ENCODE measurements around the gene EXOG. TPM values are rescaled to one million over a fixed set of nuclear protein-coding genes. Genes with fewer than 3 reads are reported as not detected.

EXOG gene
- polyA plus RNA-seq, 1 donor from 2014 or later, result 45.6 TPM

DNA sequence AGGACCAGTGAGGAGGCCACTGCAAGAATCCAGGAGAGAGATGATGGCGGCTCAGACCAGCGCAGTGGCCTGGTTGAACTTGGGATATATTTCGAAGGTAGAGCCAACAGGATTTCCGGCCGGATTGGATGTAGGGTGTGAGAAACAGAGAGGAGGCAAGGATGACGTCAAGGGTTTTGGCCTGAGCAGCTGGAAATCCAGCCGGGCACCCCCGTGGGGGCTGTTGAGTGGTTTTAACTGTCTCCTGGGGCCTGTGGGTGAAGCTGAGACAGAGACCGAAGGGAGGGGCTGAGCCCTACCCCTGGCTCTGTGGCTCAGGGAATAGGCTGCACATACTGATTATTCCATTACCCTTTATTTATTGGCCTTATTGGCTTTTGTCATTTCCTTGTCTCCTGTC is 45.7 kb downstream of the EXOG start:
- Histone ChIP-seq H3K4me2 (ENCODE audit: low read length) (no peak overlapping the region), H3K4me3 (ENCODE audit: low read length) (no peak overlapping the region), H3K27me3 (ENCODE audit: insufficient read depth, low read depth, low read length) (no peaks in the 10 kb centered on the region), H2AFZ (ENCODE audit: low read depth, low read length) (no peak overlapping the region), H4K20me1 (ENCODE audit: insufficient read depth) (no peaks in the 10 kb centered on the region), H3K27ac (ENCODE audit: low read length) (no peak overlapping the region), H3F3A (ENCODE audit: insufficient read depth, low read length, poor library complexity, severe bottlenecking) (no peaks in the 10 kb centered on the region), H3K79me2 (replicated peaks; ENCODE audit: insufficient read depth, low read length) (no peaks in the 10 kb centered on the region), H3K9ac (ENCODE audit: low read length) (no peak overlapping the region), H3K9me2 (ENCODE audit: insufficient read depth, low read length) (no peaks in the 10 kb centered on the region), H3K9me3 (ENCODE audit: low read length) (no peaks in the 10 kb centered on the region), H3K36me3 (ENCODE audit: insufficient read depth, low read length) (no peaks in the 10 kb centered on the region)
- TF ChIP-seq POLR2AphosphoS5 (IDR thresholded peaks at IDR 0.05), result no peak
- no peak for TF ChIP-seq RAD21 (conservative IDR thresholded peaks at IDR 0.05)
- no peak for TF ChIP-seq SMC3 (conservative IDR thresholded peaks at IDR 0.05; ENCODE audit: poor library complexity)
- no peak for TF ChIP-seq EP300 (conservative IDR thresholded peaks at IDR 0.05; ENCODE audit: poor library complexity, severe bottlenecking)

DNA sequence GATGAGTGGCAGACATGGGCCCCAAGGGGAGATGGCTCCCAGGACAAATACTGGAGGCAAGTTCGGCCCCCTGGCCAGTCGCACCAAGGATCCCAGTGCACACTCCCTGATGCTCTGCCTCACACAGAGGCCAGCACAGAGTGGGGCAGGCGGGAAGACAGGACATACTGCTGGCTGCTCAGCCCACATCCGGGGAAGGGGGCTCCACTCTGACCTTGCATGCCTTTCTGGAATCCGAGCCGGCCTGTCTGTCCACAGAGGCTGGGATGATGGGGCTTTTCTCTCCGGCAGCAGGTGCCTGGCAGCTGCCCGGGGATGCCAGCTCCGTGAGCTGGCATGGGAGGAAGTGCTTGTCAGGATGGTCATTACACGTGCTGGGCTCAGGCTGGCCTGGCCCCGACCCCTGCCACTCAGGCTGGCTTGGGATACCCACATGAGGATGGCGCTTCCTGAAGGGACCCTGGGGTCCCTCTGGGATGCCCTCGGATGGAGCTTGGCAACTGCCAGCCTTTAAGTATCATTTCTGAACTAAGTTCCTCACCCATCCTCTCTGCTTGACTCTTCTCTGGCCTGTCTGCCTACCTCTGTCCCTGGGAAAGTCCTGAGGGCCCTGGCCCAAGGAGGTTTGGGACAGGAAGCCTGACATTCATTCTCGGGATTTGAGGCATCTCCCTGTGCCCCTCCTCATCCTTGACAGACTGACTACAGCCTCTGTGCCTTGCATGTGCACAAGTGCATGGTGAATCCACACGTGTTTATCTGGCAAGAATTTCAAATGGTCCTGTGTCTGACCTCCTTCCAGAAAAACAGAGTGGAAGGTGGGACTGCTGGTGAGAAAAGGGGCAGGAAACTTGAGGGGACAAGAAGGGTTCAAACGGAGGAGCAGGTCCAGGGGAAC is 46.5 kb downstream of the EXOG start:
- Histone ChIP-seq H3K9me2 (ENCODE audit: insufficient read depth, low read length) (no peaks in the 10 kb centered on the region), H3K79me2 (replicated peaks; ENCODE audit: insufficient read depth, low read length) (no peaks in the 10 kb centered on the region), H3K36me3 (ENCODE audit: insufficient read depth, low read length) (no peaks in the 10 kb centered on the region), H3F3A (ENCODE audit: insufficient read depth, low read length, poor library complexity, severe bottlenecking) (no peaks in the 10 kb centered on the region), H3K4me3 (ENCODE audit: low read length) (no peak overlapping the region), H3K4me2 (ENCODE audit: low read length) (no peak overlapping the region), H3K9ac (ENCODE audit: low read length) (no peak overlapping the region), H3K9me3 (ENCODE audit: low read length) (no peaks in the 10 kb centered on the region), H3K27me3 (ENCODE audit: insufficient read depth, low read depth, low read length) (no peaks in the 10 kb centered on the region), H4K20me1 (ENCODE audit: insufficient read depth) (no peaks in the 10 kb centered on the region), H2AFZ (ENCODE audit: low read depth, low read length) (no peak overlapping the region), H3K27ac (ENCODE audit: low read length) (no peak overlapping the region)
- TF ChIP-seq POLR2AphosphoS5 (IDR thresholded peaks at IDR 0.05) (no peak), SMC3 (conservative IDR thresholded peaks at IDR 0.05; ENCODE audit: poor library complexity) (no peak), EP300 (conservative IDR thresholded peaks at IDR 0.05; ENCODE audit: poor library complexity, severe bottlenecking) (no peak)

DNA sequence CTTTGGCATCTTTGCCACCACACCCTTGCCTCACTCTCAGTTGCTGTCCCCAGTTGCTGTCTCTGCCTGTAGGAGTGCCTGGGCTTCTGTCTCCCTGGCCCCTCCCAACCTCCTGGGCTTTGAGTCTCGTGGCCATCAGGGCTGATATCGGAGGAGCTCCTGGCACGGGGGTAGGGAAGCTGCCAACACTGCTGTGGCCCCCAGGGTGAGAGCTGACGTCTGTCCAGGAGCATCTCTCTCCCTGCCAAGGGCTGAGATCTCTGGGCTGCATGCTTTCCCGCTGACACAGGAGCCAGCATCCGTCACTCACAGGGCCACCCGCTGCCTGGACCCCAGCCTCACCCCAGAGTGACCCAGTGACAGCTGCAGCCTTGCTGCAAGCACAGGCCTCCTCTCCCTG is 47.4 kb downstream of the EXOG start:
- Histone ChIP-seq H3K79me2 (replicated peaks; ENCODE audit: insufficient read depth, low read length) (no peaks in the 10 kb centered on the region), H3K9ac (ENCODE audit: low read length) (no peak overlapping the region), H3K27me3 (ENCODE audit: insufficient read depth, low read depth, low read length) (no peaks in the 10 kb centered on the region), H3F3A (ENCODE audit: insufficient read depth, low read length, poor library complexity, severe bottlenecking) (no peaks in the 10 kb centered on the region), H3K9me3 (ENCODE audit: low read length) (no peaks in the 10 kb centered on the region), H3K27ac (ENCODE audit: low read length) (no peak overlapping the region), H4K20me1 (ENCODE audit: insufficient read depth) (no peaks in the 10 kb centered on the region), H3K36me3 (ENCODE audit: insufficient read depth, low read length) (no peaks in the 10 kb centered on the region), H2AFZ (ENCODE audit: low read depth, low read length) (no peak overlapping the region), H3K4me3 (ENCODE audit: low read length) (no peak overlapping the region), H3K4me2 (ENCODE audit: low read length) (no peak overlapping the region), H3K9me2 (ENCODE audit: insufficient read depth, low read length) (no peaks in the 10 kb centered on the region)
- no peak for TF ChIP-seq RAD21 (conservative IDR thresholded peaks at IDR 0.05)
- no peak for TF ChIP-seq EZH2 (IDR thresholded peaks at IDR 0.05; ENCODE audit: borderline replicate concordance, insufficient read depth, low read length, poor library complexity, severe bottlenecking)
- TF ChIP-seq SMC3 (conservative IDR thresholded peaks at IDR 0.05; ENCODE audit: poor library complexity), result no peak
- no peak for TF ChIP-seq MXI1 (conservative IDR thresholded peaks at IDR 0.05; ENCODE audit: poor library complexity, severe bottlenecking)
- TF ChIP-seq POLR2AphosphoS5 (IDR thresholded peaks at IDR 0.05), result no peak

DNA sequence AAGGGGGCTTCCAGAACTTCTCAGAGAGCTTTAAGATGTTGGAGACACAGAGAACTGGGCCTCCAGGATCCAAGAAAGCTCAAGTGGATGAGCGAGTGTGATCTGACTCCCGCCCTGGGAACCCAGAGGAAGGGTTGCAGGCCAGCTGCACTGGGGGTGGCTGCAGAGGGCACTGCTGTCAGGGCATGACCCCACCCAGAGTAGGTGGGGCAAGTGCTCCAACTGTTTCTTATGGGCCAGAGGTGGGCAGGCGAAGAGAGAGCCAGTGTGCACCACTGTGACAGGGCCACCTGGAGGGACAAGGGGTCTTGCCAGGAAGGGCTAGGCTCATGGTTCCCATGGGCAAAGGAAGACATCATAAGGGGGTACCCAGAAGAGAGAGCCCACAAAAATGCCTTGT is 48.8 kb downstream of the EXOG start:
- Histone ChIP-seq H3K36me3 (ENCODE audit: insufficient read depth, low read length) (no peaks in the 10 kb centered on the region), H3K9me2 (ENCODE audit: insufficient read depth, low read length) (no peaks in the 10 kb centered on the region), H3K4me2 (ENCODE audit: low read length) (no peak overlapping the region)

More for the DNA sequence above, 48.8 kb downstream of the EXOG start:
- Histone ChIP-seq H3K27me3 (ENCODE audit: insufficient read depth, low read depth, low read length) (no peaks in the 10 kb centered on the region), H2AFZ (ENCODE audit: low read depth, low read length) (no peak overlapping the region), H3K4me3 (ENCODE audit: low read length) (no peak overlapping the region), H3K79me2 (replicated peaks; ENCODE audit: insufficient read depth, low read length) (no peaks in the 10 kb centered on the region), H3K9me3 (ENCODE audit: low read length) (no peaks in the 10 kb centered on the region), H3K9ac (ENCODE audit: low read length) (no peak overlapping the region), H3F3A (ENCODE audit: insufficient read depth, low read length, poor library complexity, severe bottlenecking) (no peaks in the 10 kb centered on the region), H4K20me1 (ENCODE audit: insufficient read depth) (no peaks in the 10 kb centered on the region), H3K27ac (ENCODE audit: low read length) (no peak overlapping the region)
- TF ChIP-seq, protein P1, sequence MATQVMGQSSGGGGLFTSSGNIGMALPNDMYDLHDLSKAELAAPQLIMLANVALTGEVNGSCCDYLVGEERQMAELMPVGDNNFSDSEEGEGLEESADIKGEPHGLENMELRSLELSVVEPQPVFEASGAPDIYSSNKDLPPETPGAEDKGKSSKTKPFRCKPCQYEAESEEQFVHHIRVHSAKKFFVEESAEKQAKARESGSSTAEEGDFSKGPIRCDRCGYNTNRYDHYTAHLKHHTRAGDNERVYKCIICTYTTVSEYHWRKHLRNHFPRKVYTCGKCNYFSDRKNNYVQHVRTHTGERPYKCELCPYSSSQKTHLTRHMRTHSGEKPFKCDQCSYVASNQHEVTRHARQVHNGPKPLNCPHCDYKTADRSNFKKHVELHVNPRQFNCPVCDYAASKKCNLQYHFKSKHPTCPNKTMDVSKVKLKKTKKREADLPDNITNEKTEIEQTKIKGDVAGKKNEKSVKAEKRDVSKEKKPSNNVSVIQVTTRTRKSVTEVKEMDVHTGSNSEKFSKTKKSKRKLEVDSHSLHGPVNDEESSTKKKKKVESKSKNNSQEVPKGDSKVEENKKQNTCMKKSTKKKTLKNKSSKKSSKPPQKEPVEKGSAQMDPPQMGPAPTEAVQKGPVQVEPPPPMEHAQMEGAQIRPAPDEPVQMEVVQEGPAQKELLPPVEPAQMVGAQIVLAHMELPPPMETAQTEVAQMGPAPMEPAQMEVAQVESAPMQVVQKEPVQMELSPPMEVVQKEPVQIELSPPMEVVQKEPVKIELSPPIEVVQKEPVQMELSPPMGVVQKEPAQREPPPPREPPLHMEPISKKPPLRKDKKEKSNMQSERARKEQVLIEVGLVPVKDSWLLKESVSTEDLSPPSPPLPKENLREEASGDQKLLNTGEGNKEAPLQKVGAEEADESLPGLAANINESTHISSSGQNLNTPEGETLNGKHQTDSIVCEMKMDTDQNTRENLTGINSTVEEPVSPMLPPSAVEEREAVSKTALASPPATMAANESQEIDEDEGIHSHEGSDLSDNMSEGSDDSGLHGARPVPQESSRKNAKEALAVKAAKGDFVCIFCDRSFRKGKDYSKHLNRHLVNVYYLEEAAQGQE (IDR thresholded peaks at IDR 0.05; ENCODE audit: borderline replicate concordance), result no peak
- TF ChIP-seq RAD21 (conservative IDR thresholded peaks at IDR 0.05), result no peak
- TF ChIP-seq, protein P2, sequence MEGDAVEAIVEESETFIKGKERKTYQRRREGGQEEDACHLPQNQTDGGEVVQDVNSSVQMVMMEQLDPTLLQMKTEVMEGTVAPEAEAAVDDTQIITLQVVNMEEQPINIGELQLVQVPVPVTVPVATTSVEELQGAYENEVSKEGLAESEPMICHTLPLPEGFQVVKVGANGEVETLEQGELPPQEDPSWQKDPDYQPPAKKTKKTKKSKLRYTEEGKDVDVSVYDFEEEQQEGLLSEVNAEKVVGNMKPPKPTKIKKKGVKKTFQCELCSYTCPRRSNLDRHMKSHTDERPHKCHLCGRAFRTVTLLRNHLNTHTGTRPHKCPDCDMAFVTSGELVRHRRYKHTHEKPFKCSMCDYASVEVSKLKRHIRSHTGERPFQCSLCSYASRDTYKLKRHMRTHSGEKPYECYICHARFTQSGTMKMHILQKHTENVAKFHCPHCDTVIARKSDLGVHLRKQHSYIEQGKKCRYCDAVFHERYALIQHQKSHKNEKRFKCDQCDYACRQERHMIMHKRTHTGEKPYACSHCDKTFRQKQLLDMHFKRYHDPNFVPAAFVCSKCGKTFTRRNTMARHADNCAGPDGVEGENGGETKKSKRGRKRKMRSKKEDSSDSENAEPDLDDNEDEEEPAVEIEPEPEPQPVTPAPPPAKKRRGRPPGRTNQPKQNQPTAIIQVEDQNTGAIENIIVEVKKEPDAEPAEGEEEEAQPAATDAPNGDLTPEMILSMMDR (IDR thresholded peaks at IDR 0.05; ENCODE audit: poor library complexity, severe bottlenecking), result no peak
- TF ChIP-seq EZH2 (IDR thresholded peaks at IDR 0.05; ENCODE audit: borderline replicate concordance, insufficient read depth, low read length, poor library complexity, severe bottlenecking), result no peak
- TF ChIP-seq TAF1 (IDR thresholded peaks at IDR 0.05; ENCODE audit: low read depth), result no peak
- TF ChIP-seq SMC3 (conservative IDR thresholded peaks at IDR 0.05; ENCODE audit: poor library complexity), result no peak
- TF ChIP-seq MXI1 (conservative IDR thresholded peaks at IDR 0.05; ENCODE audit: poor library complexity, severe bottlenecking), result no peak
